Mononuclear cell (primary cell): ENCODE results near the gene USF3. TPM values are rescaled to one million over a fixed set of nuclear protein-coding genes. Genes with fewer than 3 reads are reported as not detected.

Experiments used
- H3K27me3 ChIP-seq: 2 replicates; pipeline ENCODE4 v1.6.0; 2011; ENCODE audit warnings: low read length, control low read depth; ENCODE audit not compliant: insufficient read depth
- H3K4me1 ChIP-seq: 2 replicates; pipeline ENCODE4 v1.5.1; 2011; ENCODE audit warnings: mild to moderate bottlenecking, low read length, control low read depth; ENCODE audit not compliant: insufficient read depth
- H3K4me3 ChIP-seq: 2 replicates; pipeline ENCODE4 v1.5.1; 2011; ENCODE audit warnings: mild to moderate bottlenecking, low read length, moderate library complexity
- H3K9me3 ChIP-seq: 2 replicates; pipeline ENCODE4 v1.5.1; 2011; ENCODE audit warnings: low read depth, mild to moderate bottlenecking, control low read depth, low read length
- total RNA-seq: library from RNA; depleted of rRNA; stranded (reverse); fragments of >200 nt; gene quantifications from one replicate; pipeline ENCODE4 v1.2.3, GENCODE V29; 2012

Gene USF3
- total RNA-seq, 1 donor: 52.1 TPM

DNA sequence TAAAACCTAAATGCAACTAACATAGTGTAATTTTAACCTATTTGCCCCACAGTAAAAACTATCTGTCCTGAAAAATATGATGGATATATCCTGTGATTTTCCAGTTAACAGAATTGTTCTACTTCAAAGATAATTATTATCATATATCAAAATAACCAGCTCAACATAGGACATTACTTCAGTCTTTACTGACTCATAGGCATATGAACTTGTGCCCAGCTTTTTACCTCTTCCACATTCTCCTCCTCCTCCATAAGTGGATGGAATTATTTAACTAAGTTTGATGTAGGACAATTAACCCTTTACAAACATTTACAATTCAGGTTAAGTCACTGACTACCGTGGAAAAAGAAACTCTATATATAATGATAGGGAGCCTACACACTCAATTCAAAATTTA, 22.9 kb upstream of the USF3 start:
- H3K4me1 ChIP-seq: peaks cover 3% of the 10 kb centered on the region
- no peaks in the 10 kb centered on the region for H3K27me3 ChIP-seq
- no peak overlapping the region for H3K4me3 ChIP-seq

DNA sequence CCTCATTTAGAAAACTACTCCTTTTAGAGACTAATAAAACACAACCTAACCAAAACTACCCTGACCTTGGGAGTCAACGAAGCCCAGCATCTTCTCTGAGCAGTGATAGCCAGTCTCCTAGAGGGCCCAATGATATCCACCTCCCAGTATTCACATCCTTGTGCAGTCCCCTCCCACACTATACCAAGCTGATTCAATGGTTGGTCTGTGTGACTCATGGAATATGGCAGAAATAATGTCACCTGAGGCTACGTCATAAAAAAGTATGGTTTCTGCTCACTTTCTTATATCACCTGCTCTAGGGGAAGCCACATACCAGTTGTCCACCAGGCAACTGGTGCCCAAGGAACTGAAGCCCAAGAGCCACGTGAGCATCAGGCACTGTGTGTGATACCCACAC, 21.4 kb upstream of the USF3 start:
- Histone ChIP-seq H3K4me1 (peaks cover 3% of the 10 kb centered on the region), H3K27me3 (no peaks in the 10 kb centered on the region), H3K4me3 (no peak overlapping the region), H3K9me3 (no peaks in the 10 kb centered on the region)

More for the DNA sequence above, 22.9 kb upstream of the USF3 start:
- no peaks in the 10 kb centered on the region for H3K9me3 ChIP-seq

DNA sequence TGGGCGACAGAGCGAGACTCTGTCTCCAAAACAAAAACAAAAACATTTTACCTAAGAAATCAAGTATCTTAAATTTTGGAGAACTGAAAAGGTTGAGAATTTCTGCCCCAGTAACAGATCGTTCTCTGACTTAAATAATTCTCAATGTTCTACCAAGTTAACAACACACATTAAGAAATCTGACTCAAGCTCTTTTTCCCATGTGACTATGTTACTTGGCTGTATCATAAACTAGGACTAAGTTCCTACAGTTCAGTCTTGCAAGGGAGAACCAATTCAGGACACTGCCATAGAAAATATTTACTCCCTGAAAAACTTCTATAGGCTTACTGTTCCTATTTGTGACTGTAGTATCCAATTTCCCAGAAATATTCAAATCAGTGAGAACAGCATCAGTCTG, 20.9 kb upstream of the USF3 start:
- Histone ChIP-seq H3K27me3 (no peaks in the 10 kb centered on the region), H3K4me1 (peaks cover 3% of the 10 kb centered on the region), H3K4me3 (no peak overlapping the region), H3K9me3 (no peaks in the 10 kb centered on the region)

DNA sequence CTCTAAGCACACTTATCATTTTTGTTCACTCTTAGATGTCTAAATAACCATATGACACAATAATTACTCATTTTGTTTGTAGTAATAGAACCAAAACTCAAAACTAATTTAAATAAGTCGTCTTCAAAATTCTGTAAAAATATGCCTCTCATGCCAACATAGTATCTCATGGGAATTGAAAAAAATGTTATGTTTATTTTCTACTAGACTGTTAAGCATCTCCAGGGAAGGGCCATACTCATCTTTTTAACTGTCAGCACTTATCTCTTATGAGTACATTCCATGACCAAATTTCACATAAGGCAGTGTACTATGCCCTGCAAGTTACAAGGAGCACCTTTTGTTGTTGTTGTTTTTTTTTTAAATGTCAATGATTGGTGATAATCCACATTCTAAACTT, 18.3 kb upstream of the USF3 start:
- Histone ChIP-seq H3K4me3 (no peak overlapping the region), H3K4me1 (no peaks in the 10 kb centered on the region), H3K27me3 (no peaks in the 10 kb centered on the region), H3K9me3 (no peaks in the 10 kb centered on the region)

DNA sequence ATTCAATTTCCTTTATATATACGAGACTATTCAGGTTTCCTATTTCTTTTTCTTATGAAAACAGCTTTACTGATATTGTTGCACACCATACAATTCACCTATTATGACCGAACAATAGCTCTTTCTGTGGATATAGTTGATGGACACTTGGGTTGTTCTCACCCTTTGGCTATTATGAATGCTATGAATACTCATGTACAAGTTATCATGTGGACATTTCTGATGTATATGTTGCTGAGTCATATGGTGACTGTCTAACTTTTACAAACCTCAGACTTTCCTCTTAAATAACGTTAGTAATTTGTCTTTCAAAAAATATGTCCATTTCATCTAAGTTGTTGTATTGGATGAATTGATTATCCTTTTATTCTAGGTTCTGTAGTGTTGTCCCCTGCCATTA, 15.7 kb upstream of the USF3 start:
- Histone ChIP-seq H3K4me3 (no peak overlapping the region), H3K4me1 (no peaks in the 10 kb centered on the region), H3K27me3 (no peaks in the 10 kb centered on the region), H3K9me3 (no peaks in the 10 kb centered on the region)

DNA sequence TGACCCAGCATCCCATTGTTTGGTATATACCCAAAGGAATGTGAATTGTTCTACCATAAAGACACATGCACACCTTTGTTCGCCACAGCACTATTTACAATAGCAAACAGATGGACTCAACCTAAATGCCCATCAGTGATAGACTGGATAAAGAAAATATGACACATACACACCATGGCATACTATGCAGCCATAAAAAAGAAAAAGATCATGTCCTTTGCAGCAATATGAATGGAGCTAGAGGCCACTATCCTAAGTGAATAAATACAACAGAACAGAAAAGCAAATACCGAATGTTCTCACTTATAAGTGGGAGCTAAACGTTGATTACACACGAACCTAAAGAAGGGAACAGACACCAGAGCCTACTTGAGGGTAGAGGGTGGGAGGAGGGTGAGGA, 11.4 kb upstream of the USF3 start:
- Histone ChIP-seq H3K4me3 (no peak overlapping the region), H3K27me3 (no peaks in the 10 kb centered on the region), H3K4me1 (no peaks in the 10 kb centered on the region), H3K9me3 (no peaks in the 10 kb centered on the region)

DNA sequence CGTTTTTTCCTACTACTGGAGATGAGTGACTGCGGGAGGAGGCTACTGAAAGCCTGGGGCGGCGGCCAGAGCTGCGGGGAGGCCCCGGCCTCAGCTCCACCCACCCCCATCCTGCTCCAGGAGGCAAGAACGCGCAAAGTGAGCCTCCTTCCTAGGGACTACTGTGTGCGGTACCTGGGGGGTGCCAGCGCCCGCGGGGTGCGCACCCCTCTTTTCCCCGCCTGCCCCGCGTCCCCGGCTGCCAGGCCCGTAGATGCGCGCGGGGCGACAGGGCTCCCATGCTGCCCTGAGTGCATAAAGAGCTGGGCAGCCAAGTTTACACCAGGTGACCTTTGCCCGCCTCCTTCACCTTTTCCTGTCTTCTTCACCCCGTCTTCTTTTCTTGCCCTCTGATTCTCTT, 2.5 kb upstream of the USF3 start:
- Histone ChIP-seq H3K27me3 (no peaks in the 10 kb centered on the region), H3K4me3 (no peak overlapping the region), H3K9me3 (no peaks in the 10 kb centered on the region), H3K4me1 (peaks cover 37% of the 10 kb centered on the region)

DNA sequence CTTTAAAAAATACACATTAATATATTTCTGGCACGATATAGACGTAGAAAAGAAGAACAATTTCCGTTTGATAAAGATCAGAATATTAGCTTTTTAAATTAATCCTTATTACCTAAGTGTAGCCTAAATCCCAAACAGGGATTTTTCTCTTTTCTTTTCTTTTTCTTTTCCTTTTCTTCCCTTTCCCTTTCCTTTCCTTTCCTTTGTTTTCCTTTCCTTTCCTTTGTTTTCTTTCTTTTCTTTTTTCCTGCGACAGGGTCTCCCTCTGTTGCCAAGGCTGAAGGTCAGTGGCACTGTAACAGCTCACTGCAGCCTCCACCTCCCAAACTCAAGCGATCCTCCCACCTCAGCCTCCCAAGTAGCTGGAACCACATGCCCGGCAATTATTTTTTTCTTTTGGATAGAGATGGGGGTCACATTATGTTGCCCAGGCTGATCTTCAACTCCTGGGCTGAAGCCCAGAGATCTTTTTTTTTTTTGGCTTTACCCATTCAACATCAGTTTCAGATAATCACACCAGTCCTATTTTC, 1.8 kb upstream of the USF3 start:
- Histone ChIP-seq H3K9me3 (no peaks in the 10 kb centered on the region), H3K4me1 (peaks cover 40% of the 10 kb centered on the region), H3K4me3 (no peak overlapping the region), H3K27me3 (no peaks in the 10 kb centered on the region)

DNA sequence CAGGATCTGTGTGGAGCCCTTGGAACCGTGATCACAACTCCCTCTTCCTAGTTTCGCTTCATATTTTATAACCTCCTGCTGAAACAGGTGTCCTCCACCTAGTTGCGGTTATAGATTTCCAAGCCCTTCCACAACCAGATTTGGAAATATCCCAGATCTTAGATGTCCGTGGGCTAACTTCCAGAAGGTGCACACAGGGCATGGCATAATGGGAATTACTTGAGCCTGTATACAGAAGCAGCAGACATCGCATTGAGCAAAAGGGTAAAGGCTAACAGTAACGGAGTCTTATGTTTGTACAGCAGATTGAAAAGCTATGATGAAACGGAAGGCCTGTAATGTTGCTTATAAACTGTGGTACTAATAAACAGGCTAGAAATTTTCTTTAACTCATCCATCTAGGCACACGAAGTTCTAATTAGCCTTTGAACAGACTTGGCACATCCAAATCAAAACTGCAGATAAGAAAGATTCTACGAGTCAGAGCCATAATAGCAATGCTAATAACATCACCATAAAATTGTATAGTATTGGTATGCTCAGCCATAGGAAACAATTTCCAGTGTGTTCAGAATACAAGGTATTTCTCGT, 1.2 kb upstream of the USF3 start:
- Histone ChIP-seq H3K27me3 (no peaks in the 10 kb centered on the region), H3K9me3 (no peaks in the 10 kb centered on the region), H3K4me3 (peak overlapping the region; percentile 97), H3K4me1 (peaks cover 40% of the 10 kb centered on the region)

DNA sequence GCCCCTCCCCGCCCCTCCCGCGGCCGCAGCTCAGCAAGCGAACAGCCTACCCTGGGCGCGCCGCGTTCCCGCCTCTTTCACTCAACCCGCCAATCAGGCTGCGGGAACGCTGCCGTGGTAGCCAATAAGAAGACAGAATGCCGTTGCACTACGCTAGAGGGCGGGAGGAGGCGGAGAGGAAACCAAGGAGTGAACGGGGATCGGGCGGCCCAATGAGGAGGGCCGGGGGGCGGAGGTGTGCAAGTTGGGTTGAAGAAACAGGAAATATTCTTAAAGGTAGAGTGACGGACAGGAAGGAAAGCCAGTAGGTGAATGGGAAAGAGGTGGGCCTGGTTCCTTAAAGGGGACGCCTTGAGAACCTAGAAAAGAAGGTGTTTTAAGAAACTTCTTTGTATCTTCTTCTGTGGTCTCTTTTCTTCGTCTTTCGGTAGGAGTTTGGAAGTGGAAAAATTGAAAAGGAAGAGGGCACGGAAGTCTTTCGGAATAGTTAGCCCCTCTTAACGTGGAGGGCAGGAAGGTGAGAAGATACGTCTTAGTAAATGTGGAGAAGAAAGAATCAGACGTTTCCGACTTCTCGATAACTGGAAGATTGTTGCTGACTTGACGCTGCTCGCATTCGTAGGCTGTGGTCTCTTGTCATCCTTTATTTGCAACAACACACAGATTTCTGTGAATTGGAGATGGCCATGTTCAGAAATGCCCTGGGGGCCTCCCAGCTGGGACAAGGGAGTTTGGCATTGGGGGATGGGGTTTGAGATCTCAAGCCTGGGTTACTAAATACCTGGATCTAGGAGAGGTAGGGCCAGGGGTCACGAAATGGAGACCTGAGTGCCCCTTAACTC, 437 bp upstream of the USF3 start:
- Histone ChIP-seq H3K27me3 (no peaks in the 10 kb centered on the region), H3K4me3 (peak overlapping the region; percentile 97), H3K9me3 (no peaks in the 10 kb centered on the region), H3K4me1 (peaks cover 40% of the 10 kb centered on the region)

DNA sequence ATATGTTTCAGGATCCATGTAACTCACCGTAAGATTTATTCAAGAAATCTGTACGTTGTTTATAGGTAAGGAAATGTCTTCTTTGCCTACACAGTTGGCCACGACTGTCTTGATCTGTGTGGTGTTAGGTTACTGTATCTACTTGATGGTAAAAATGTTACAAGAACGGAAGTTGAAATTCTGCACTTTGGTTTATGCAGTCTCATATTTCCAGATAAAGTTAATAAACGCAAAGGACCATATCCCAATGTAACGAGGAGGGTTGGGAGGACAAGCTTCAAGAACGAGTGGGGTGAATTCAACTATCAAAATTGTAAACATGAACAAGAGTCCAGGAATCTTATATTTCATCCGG, 1.0 kb downstream of the USF3 start:
- H3K27me3 ChIP-seq: no peaks in the 10 kb centered on the region

DNA sequence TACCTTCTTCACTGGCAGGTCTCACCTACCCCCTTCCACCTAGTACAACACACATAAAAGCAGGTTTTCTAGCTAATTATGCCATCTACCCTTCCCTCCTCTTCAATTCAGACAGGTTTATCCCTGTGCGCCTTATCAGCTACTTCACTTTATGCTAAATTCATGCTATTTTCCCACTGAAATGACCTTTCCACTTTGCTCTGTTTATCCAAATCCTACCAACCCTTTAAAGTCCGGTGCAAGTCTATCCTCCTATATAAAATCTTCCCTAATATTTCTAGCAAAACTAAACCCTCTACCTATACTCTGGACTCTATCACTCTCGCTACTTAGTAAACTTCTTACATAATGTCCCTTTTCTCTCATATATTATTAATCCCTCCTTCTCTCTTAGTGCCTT, 6.0 kb downstream of the USF3 start:
- Histone ChIP-seq H3K4me3 (no peak overlapping the region), H3K4me1 (peaks cover 33% of the 10 kb centered on the region), H3K9me3 (no peaks in the 10 kb centered on the region), H3K27me3 (no peaks in the 10 kb centered on the region)

More for the DNA sequence above, 1.0 kb downstream of the USF3 start:
- Histone ChIP-seq H3K4me3 (peak overlapping the region; percentile 70), H3K4me1 (peaks cover 48% of the 10 kb centered on the region), H3K9me3 (no peaks in the 10 kb centered on the region)

DNA sequence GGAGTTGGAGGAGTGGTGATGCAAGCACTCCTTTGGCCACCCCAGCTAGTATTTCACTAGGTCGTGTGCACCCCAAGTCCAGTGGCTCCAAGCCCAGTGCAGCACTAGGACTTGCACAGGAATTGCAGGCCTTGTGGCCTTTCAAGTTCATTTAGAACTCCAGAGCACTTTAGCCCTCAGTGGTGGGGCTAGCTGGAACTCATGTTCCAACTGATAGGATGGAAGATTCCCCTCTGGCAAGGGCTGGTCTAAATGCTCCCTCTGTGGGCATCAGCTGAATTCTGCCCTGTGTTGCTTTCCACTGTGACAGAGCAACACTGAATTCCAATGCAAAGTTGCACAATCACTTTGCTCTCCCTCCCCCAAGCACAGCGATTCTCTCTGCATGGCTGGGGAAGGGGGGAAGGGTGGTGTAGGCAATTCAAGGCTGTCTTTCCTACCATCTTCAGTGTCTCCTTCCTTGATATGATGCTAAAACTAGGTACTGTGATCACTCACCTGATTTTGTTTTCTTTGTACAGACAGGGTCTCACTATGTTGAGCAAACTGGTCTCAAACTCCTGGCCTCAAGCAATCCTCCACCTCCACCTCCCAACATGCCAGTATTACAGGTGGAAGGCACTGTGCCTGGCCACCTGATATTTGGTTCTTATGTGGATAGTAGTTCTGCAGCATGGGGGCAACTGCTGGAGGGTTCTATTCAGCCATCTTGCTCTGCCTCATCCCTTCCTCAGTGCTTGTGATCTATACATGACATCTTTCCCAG, 10.3 kb downstream of the USF3 start:
- H3K27me3 ChIP-seq: no peaks in the 10 kb centered on the region
- peaks cover 20% of the 10 kb centered on the region for H3K4me1 ChIP-seq
- peaks cover 11% of the 10 kb centered on the region for H3K9me3 ChIP-seq
- no peak overlapping the region for H3K4me3 ChIP-seq

DNA sequence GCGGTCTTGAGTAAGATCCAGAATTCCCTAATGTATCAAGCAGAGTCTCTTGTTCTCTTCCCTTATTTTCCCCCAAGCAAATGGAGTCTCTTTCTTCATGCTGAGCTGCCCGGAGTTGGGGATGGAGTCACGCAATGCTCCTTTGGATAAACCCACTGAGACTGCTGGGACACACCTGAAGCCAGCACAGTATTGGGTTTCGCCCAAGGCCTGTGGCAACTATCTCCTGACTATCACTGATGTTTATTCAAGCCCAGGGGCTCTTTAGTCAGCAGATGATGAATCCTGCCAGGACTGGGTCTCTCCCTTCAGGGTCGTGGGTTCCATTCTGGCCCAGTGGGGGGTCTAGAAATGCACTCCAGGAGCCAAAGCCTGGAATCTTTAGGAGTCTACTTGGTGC, 11.3 kb downstream of the USF3 start:
- Histone ChIP-seq H3K4me3 (no peak overlapping the region), H3K9me3 (peaks cover 11% of the 10 kb centered on the region), H3K4me1 (peaks cover 16% of the 10 kb centered on the region), H3K27me3 (no peaks in the 10 kb centered on the region)

DNA sequence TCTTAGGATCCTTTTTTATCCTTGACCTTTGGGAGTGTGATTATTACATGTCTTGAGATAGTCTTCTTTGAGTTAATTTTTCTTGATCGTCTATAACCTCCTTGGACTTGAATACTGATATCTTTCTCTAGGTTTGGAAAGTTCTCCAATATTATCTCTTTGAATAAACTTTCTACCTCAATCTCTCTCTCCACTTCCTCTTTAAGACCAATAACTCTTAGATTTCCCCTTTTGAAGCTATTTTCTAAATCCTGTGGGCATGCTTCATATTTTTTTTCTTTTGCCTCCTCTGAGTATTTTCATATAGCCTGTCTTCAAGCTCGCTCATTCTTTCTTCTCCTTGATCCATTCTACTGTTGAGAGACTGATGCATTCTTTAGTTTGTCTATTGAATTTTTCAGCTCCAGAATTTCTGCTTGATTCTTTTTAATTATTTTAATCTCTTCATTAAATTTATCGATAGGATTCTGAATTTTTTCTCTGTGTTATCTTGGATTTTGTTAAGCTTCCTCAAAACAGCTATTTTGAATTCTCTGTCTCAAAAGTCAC, 12.1 kb downstream of the USF3 start:
- Histone ChIP-seq H3K4me1 (peaks cover 16% of the 10 kb centered on the region), H3K4me3 (no peak overlapping the region), H3K9me3 (peaks cover 11% of the 10 kb centered on the region), H3K27me3 (no peaks in the 10 kb centered on the region)
